ENCODE data around the gene FGF5.
"Not testable (repeated sequence)": the region's sequence is repeated elsewhere in the genome, so short reads cannot be mapped to it uniquely, and the experiment has no call there.

The FGF5 gene

DNA sequence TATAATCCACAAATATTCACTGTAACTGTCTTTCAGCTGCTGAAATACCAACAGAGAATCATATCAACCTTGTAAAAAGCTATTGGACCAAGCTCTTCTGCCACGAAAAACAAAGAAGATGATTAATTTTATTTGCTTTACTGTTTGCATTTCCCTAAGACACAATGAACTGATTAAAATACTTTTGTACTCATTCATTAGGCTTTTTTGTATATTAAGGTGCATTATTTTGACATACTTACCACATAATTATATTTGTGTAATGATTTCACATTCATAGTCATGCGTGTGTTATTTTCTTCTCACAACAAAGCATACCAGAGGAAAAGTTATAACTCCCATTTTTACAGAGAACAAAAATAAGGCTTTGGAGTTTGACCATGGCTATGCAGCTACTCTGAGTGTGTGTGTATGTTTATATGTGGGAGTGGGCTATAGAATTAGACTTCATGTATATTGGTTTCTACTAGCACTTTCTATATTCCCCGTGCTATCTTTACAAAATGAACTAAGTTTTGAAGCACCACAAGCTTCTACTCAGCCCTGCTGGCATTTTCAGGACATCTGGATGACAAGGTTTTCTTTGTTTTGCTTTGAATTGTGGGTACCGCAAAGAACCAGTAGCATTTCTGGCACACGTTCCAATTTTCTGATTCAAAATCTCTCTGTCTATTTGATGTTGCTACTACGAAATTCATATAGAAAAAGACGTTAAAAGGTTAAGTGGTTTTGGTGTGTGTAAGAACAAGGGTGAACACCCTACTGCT, 11.0 kb upstream of the FGF5 start:
- DNase-seq = peak; percentile 47

DNA sequence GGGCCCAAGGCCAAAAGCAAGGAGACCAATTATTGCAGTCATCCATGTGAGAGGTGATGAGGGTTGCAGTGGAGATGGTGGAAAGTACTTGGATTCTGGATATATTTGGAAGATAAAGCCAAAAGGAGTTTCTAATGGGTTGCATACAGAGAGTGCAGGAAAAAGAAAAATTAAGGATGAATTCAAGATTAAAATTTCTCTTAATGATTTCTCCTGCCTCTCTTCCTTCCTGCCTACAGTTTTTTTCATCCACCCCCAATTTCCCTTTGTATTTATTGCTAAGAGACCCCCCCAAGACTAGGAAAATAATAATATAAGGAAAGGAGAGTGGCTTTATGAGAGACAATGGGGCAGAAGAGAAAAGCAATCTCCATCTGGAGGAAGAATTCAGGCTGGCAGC, 8.6 kb upstream of the FGF5 start:
- DNase-seq = no peak

DNA sequence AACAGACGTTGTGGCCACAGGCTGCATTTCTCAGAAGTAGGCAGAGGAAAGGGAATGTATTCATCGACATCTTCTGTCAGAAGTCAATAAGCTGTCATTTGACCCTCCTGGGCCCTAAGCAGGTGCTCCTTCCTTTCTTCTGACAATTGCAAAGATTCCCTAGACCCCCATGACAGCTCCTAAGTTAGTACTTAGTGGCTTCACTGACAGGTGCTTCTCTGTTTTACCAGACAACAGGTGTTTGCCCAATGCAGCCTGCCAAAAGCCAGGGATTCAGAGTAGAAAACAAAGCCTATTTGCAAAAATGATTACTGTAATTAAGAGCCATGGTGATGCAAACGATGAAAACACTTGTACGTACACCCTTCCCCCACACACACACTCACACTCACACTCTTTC, 7.5 kb upstream of the FGF5 start:
- DNase-seq = no peak

DNA sequence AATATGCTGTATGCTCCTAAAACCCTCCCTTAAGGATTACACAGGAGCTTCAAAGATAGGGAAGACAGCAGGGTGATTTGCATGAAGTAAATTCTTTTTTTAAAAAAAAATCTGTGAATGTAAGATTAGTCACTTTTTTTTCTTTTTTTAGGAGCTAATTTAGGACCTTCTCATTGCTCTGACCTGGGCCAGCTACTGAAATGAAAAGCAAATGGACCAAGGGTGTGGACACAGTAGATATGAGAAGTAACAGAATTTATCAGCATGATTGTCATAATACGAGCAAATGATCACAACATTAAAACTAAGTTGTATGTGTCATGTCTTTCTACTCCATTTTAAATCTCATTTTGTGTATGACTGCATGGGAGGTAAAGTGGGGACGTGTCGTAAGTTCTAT, 6.6 kb upstream of the FGF5 start:
- DNase-seq = no peak

DNA sequence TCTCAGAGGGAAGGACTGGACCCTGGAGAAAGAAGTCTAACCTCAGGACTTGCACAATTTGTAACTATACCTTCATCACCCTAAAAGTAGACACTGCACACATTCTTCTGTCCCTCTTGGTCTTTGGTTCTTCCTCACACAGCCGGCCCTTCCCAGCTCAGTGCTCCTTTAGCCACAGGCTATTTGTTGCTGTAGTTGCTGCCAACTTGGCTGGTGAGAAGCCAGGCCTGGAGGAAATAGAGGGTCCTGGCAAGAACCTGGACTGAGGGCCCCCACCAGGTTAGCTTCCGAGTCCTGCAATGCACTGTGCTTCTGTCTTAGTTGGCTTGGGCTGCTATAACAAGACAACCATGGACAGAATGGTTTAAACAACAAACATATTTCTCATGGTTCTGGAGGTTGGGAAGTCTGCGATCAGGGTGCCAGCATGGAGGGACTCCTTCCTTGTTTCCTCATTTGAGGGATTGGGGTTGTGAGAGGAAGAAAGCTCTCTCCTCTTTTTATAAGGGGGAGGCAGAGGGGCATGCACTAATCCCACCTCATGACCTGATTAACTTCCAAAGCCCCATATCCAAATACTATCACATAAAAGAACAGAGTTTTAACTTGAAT, 4.4 kb upstream of the FGF5 start:
- DNase-seq = no peak

DNA sequence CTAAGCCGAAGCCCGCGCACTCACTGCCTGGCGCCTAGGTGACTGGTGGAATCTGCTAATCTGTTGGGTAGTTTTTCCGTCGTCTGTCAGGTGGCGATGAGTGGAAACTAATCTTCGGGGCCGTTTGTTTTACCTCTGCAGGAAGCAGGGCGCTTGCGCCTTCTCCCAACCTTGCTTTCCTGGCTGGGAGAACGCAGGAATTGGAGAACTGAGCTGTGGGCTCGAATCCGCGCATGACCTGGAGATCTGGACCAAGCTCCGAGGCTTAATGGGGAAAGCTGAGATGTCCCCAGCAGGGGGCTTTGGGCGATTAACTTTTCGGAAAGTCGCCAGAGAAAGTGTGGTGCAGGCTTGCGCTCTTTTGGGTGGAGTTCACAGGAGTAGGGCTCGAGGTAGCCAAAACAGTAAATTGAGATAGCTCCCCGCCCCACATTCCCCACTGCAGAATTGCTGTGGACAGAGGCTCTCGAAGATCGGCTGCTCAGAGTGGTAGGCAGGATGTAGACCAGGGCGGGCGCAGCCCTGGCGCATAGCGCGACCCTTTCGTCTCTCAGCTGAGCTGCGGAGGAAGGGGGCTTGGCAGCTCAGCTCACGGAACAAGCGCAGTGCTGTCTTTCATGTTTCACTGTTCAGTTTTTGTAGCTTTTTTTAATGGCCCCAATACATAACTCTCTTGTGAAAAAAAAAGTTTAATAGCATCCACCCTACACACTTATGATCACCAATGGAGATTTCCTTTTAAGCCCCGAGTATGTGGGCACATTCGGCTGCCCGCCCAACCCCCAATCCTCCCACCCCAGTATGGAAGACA, 2.7 kb upstream of the FGF5 start:
- no peak for DNase-seq

DNA sequence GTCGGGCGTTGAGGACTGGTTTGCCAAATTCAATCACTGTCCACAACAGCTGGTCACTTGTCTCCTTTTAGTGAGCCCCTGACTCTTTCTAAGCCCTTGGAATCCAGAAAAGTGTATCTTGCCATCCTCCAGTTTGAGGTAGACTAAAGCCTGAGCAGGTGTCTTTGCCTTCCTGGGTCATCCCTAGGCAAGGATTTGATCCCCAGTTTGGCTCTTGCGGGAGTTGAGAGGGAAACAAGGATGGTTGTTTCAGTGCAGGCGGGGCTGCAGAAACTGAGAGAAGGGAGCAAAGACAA, 2.2 kb upstream of the FGF5 start:
- DNase-seq = no peak

DNA sequence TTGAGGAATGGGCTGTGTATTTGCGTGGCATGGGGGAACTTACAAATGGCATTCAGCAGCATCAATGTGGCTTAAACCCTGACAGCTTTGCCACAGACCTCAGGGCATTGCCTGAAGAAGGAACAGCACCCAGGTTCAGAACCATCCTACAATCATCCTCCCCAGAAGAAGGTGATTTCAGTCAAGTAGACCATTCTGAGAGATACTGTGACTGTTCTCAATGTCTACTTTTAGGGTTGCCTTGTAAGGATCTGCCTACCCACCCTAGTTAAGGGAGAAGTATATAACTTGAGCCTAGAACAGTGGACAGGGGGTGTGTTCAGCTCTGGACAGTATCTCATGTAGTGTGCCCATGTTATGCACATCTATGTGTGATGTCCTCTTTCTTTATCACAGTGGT, 1.6 kb upstream of the FGF5 start:
- DNase-seq = no peak

DNA sequence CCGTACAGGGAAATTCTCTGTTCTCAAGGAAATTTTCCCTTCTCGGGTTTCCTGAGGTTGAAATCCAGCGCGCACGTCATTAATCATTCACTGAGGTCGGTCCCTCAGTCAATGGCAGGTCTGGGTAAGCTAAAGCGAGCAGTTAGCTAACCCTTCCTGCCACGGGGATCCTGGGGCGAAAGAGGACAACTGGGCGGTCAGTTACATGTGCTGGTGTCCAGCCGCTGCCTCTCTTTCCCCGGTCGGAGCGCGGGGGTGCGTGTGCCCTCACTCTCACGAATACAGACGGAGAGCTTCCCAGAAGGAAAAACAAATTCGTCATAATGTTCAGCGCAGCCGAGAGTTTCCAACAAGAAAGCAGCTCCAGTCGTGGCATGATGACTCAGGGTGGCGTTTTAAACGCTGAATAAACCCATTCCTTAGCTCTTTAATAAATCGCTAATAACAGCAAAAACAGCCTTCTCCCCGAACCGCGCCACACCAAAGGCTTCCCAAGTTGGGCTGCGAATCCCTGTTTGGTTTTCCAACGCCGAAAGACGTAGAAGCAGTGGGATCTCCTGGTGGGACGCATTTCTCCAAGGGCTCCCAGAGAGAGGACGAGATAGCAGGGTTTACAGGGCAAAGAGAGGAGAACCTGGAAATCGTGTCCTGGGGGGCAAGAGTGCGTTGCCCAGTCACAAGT, 752 bp upstream of the FGF5 start:
- DNase-seq = peak; percentile 67

DNA sequence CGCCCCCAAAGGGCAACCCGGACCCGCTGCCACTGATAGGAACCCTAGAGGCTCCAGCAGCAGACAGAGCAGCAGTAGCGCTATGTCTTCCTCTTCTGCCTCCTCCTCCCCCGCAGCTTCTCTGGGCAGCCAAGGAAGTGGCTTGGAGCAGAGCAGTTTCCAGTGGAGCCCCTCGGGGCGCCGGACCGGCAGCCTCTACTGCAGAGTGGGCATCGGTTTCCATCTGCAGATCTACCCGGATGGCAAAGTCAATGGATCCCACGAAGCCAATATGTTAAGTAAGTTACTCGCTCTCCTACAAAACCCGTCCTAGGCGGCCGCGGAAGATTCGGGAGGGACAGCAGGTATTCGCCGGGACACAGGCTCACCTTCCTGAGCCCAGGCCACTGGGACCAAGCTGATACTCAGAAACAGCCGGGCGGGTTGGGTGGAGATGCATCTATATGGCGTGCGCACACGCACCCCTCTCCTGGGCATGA, 477 bp downstream of the FGF5 start:
- peak; percentile 46 for DNase-seq

DNA sequence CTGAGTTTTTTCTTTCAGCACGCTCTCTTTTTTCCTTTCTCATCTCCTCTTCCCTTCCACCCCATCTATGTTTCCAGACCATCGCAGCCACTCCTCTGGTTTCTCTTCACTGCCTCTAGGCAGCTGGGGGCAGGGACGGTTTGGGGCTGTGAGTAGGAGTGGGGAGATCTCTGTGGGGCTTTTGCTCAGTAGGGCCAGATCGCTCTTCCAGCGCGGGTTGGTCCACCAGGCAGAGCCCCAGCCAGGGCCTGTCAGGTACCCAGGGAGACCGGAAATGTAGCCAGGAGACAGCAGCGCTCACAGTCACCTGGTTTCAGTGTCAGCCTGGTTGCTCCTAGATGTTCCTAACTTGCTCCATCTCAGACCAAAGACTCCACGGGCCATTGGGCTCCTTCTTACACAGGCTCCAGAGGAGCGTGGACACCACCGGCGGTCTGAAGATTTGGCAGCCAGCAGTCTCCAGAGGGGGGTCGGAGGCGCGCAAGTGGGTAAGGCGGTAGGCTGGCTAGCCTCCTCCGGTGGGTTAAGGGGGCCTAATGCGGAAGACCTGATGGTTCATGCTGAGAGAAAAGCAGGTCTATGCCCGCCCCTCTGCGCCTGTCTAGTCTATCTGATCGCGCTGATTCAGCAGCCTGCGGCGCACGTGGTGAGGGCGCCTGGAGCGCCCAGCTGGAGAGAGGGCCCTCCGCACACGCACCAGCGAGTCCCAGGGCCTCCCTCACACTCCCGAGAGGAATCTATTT, 1.8 kb downstream of the FGF5 start:
- peak; percentile 43 for DNase-seq

DNA sequence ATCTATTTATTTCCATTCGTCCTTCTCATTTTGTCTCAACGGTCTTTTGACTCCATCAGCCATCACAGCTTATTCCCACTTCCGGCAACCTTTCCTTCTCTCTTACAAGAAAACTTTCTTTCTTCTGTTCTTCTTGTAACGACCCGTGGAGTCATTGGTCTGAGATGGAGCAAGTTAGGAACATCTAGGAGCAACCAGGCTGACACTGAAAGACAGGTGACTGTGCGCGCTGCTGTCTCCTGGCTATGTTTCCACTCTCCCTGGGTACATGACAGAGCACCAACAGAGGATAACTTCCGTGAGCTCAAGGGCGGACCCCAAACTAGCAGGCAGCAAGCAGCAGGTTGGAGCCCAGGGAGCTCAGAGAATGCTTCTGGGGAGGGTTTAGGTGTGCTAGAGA, 2.5 kb downstream of the FGF5 start:
- peak; percentile 14 for DNase-seq

DNA sequence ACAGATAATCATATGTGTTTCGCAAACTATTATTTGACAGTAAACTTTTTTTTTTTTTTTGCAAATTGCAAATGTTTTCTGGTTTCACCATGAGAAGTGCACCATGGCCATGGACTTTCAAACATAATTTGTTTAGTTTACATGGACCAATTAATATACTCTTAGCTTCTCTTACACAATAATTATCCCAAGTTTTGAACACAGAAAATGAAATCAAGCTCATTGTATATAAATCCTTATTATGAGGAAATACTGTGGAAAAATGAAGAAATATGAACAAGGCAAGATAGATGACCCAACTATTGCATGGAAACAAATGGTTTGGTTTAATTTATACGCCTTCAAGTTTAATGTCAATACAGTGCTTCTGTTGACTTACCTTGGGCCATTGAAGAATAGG, 3.9 kb downstream of the FGF5 start:
- no peak for DNase-seq

DNA sequence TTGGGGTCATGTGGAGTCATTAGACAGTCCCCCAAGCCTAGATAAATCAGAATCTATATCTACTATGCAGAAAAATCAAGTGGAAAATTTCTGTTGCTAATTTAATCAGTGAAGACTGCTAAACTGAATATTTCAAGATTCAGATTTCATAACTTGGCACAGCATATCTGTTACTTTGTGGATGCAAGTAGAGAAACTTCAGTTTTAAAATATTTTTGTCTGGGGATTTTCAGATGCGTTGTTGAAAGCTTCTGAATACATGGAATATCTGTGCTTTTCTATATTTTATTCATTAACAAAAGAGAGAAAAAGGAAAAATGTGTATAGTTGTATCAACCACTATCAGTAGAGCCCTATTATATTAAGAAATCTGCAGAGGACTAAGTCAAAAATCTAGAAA, 4.4 kb downstream of the FGF5 start:
- no peak for DNase-seq

DNA sequence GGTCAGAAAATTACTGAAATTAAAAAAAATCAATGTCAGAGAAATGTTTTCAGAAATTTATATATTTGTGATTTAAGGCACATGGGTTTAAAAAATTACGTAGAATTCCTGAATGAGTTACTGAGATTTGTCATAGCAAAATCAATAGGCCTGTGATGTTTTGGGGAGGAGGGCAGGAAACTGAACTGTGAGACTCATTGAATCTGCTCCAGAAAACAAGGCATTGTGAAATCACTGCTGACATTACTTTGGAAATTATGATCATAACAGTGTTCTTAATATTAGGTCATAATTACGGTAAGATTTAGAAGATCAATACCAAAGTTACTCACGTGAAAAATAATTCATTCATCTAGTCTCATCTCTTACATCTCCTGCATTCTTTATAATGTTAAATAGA, 5.3 kb downstream of the FGF5 start:
- DNase-seq = peak; percentile 54

DNA sequence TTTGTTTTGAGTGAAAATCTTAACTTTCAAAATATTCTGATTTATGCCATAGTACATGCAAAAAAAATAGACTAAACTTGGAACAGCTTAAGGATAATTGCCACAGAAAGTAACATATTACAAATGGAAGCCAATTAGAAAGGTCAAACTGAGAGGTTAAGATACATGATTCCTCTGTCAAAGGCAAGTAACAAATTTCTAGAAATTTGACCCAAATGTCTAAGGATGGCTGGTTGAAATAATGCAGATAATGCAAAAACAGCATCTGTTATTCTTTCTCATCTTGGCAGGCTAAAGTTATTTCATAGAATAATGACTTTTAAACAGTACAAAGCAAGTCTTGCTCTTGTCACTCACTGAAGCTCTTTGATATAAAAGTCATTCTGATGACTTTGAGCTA, 10.5 kb downstream of the FGF5 start:
- no peak for DNase-seq

DNA sequence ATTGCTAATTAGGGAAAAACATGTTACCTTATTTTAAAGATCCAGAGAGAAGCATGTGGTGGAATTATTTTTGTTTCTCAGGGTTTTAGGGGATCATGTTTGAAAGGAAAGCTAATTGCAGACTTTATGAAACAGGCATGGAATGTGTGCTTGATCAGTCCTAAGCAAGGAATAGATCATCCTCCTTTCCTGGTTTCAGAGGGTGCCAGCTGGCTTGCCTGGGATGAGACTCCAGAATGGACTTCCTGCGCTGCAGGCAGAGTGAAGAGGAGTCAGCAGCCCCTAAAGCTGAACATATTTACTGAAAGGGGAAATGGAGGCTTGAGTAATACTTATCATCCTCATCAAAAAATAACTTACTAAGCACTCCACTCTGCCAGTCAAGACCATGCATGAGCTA, 13.3 kb downstream of the FGF5 start:
- no peak for DNase-seq

DNA sequence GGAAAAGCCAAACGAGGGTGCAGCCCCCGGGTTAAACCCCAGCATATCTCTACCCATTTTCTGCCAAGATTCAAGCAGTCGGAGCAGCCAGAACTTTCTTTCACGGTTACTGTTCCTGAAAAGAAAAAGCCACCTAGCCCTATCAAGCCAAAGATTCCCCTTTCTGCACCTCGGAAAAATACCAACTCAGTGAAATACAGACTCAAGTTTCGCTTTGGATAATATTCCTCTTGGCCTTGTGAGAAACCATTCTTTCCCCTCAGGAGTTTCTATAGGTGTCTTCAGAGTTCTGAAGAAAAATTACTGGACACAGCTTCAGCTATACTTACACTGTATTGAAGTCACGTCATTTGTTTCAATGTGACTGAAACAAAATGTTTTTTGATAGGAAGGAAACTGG, 20.0 kb downstream of the FGF5 start:
- DNase-seq = no peak

DNA sequence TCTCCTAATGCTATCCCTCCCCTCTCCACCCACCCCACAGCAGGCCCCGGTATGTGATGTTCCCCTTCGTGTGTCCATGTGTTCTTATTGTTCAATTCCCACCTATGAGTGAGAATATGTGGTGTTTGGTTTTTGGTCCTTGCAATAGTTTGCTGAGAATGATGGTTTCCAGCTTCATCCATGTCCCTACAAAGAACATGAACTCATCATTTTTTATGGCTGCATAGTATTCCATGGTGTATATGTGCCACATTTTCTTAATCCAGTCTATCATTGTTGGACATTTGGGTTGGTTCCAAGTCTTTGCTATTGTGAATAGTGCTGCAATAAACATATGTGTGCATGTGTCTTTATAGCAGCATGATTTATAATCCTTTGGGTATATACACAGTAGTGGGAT, 24.2 kb downstream of the FGF5 start:
- DNase-seq = not testable (repeated sequence)

DNA sequence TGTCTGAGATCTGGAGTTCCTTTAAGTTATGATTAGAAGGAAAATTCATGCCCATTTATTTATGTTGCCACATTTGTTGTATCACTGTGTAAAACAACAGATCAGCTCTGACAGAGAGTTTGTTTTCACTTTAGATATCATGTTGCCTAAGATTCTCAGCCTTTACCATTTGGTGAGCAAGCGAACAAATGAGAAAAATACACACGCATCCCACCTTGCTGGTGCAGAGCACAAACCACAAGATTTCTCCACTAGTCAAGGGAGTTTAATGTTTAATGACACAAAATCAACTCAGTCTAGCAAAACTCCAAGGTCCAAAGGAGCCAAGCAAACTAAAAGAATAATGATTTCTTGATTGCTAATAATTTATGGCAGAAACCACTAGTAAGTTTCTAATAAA, 27.7 kb downstream of the FGF5 start:
- DNase-seq = no peak

DNA sequence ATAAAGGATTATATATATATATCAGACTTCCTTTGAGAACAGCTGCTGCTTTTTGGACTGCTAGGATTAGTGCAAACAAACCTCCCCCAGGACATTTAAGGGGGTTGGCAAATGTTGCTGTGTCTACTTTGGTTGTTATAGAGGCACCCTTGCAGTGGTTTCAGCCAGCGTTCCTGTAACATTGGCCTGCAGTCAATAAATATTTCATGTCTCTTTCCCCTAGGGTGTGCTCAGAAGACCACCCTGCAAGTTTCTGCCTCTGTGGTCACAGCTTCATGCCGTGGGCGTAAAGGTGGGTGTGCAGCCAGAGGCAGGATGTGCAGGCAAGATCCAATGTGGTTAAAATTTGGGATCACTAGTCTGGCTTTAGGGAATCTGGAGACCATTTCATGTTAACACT, 28.9 kb downstream of the FGF5 start:
- no peak for DNase-seq

DNA sequence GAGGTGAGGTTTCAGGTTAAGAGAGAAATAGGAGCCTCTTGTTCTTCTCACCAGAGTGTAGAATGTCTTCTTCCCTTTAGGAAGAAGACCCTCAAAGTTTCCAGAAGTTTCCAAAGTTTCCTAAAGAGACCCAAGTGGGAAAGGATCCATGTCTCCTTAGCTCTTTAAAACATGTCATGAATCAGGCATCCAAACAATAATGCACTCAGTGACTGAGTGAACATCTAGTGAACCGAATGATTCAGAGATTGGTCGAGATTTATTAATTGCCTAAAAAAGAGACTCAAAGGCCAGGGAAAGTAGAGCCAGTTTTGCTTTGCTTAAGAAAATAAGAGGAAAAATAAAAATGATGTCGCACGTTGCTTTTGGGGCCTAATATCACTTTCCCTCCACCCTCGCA, 29.4 kb downstream of the FGF5 start:
- no peak for DNase-seq

DNA sequence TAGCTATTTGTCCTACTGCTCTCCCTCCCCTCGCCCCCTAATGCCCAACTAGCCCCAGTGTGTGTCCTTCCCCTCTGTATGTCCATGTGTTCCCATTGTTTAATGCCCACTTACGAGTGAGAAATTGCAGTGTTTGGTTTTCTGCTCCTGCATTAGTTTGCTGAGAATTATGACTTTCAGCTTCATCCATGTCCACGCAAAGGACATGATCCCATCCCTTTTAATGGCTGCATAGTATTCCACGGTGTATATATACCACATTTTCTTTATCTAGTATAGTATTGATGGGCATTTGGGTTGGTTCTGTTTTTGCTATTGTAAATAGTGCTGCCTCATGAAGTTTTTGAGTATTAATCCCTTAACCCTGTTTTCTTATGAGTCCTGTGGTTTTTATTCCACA, 35.4 kb downstream of the FGF5 start:
- no peak for DNase-seq
